AG09309 (cell line): ENCODE results near the gene TAT.

Experiments
- DNase-seq: peaks from one replicate; pipeline ENCODE4 v3.0.0-alpha.2; 2010; ENCODE audit warnings: low read depth
- H3K4me3 ChIP-seq: 2 replicates; pipeline ENCODE4 v1.5.1; 2011; ENCODE audit warnings: mild to moderate bottlenecking, low read depth, low read length, moderate library complexity; ENCODE audit not compliant: control insufficient read depth
- CTCF ChIP-seq: IDR thresholded peaks from 2 replicates; pipeline ENCODE4 v1.5.1; 2011; ENCODE audit warnings: mild to moderate bottlenecking, low read depth, low read length, inconsistent platforms; ENCODE audit not compliant: insufficient read depth, control insufficient read depth; ENCODE audit errors: missing control alignments

TAT gene

GRCh38 chr16:71536752-71537499, 40.0 kb downstream of the TAT start:
- TF ChIP-seq CTCF, result no peak
- H3K4me3 ChIP-seq, result no peak overlapping the region
- DNase-seq, result no peak

- H3K4me3 ChIP-seq, result no peak overlapping the region
- TF ChIP-seq CTCF, result no peak
- no peak for DNase-seq
These were observed 44.5 kb downstream of the TAT start for GRCh38 chr16:71532366-71532765.

- no peak for DNase-seq
- no peak for TF ChIP-seq CTCF
- no peak overlapping the region for H3K4me3 ChIP-seq
These were observed 48.0 kb downstream of the TAT start for GRCh38 chr16:71528863-71529262.

- H3K4me3 ChIP-seq, result no peak overlapping the region
- no peak for DNase-seq
- TF ChIP-seq CTCF, result no peak
These were observed 48.6 kb downstream of the TAT start for GRCh38 chr16:71528257-71528656.

- peak; percentile 7 for DNase-seq
These were observed 50.7 kb downstream of the TAT start, which contains the start of gene CHST4 for GRCh38 chr16:71526111-71526631. CHST4 (plus strand) TSS chr16:71526426; CDS start chr16:71536678, 10,252 bp downstream.

More at GRCh38 chr16:71526111-71526631, 50.7 kb downstream of the TAT start, which contains the start of gene CHST4:
- no peak within 1 kb of the TSS for H3K4me3 ChIP-seq
- no peak for TF ChIP-seq CTCF
